NCI-H526 treated with DMSO at 0.1 percent for 48 hours (cell line): ENCODE results near the gene IL17B.

Source experiments
- DNase-seq: peaks from one replicate; lab custom pipeline; 2025; lab: John Stamatoyannopoulos, UW

The IL17B gene, protein sequence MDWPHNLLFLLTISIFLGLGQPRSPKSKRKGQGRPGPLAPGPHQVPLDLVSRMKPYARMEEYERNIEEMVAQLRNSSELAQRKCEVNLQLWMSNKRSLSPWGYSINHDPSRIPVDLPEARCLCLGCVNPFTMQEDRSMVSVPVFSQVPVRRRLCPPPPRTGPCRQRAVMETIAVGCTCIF

GRCh38 chr5:149379177-149379761 lies at the start of gene IL17B:
Gene IL17B (minus strand): TSS chr5:149379292. CDS start chr5:149379225, 67 bp downstream.
- DNase-seq = no peak

DNA sequence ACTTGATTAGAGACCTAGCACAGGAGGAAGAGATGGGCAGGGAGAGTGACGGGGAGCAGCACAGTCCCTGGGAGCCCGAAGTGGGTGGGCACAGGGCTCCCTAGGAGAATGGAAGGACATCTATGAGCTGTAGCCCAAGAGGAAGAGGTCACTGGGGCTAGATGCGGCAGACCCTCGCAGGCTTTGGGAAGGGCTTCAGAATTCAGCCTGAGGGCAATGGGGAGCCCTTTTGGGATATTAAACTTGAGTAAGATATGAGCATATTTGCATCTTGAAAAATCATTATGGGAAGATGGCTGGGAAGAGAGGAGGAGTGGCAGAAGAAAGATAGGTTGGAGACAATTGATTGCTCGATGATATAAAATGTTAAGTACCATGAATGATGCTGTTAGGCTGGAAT lies 48.9 kb upstream of the IL17B start:
- DNase-seq = no peak

GRCh38 chr5:149427374-149427773 lies 48.3 kb upstream of the IL17B start:
- DNase-seq = no peak

GRCh38 chr5:149426931-149427330 lies 47.8 kb upstream of the IL17B start:
- DNase-seq = no peak

DNA sequence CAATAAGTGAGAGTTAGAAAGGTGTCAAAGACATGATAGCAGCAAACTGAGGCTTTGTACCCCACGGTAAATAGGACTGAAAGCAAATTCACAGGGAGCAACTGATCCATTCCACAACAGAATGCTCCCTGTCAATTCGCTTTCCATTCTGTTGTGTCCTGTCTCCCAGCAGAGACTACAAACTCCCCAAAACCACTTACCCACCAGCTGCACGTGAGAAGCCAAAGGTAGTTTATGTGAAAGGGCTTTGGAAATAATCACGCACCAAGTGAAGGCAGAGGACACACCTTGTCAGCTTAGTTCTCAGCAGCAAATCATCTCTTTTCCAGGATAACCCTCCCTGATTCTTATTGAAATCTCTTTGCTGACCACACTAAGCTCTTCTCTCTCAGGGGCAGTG lies 46.6 kb upstream of the IL17B start:
- no peak for DNase-seq

- no peak for DNase-seq
Observed at GRCh38 chr5:149424371-149425315, 45.6 kb upstream of the IL17B start.

DNA sequence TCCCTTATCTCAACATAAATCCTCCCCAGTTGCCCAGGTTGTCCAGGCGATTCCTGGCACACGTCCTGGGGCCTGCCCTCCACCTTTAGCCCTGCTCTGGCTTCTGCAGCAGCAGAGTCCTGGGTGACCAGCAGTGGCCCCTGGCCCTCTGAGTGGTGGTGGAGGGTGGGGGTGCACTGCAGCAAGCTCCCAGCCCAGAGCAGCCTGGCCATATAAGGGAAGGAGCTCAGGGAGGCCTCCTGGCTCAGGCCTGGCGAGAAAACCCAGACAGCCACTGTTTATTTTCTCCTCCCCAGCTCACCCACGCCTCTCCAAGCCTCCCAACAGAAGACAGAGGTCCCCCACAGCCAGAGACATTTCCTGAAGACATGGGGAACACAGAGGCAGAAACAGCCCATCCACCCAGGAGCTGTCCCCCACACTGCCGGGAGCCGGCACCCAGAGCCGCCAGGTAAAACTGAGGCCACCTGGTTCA lies 44.7 kb upstream of the IL17B start:
- no peak for DNase-seq

- DNase-seq = no peak
Observed at GRCh38 chr5:149423049-149423793, 44.1 kb upstream of the IL17B start.

DNA sequence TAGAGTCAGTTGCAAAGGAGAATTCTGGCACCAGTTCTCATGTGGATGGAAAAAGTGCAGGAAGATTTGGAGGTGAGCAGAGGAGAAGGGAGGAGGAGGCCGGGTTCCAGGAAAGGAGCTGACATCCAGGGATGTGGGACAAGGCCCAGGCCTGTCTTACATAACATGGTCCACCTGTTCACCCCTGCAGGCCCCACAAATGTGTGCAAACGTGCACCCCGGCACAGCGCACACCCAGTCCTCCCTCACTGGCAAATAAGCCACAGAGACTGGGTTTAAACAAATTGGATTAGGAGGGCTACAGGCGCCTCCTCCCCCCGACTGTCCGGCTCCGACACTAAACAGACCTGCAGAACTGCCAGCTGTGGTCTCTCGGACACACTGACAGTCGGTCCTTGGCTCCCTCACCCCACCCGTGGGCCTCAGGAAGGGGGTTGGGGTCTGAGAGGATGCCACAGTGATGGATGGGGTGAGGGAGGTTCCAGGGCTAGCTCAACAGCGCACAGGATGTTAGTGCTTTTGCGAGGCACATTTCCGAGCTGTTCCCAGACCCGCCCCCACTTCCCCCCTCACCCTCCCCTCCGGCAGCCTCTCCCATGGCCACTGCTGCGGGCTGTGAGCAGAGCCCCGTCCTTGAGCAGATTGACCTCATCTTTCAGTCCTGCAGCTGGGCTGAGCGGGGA lies 43.4 kb upstream of the IL17B start:
- no peak for DNase-seq

- no peak for DNase-seq
Observed at GRCh38 chr5:149421834-149422233, 42.7 kb upstream of the IL17B start.

DNA sequence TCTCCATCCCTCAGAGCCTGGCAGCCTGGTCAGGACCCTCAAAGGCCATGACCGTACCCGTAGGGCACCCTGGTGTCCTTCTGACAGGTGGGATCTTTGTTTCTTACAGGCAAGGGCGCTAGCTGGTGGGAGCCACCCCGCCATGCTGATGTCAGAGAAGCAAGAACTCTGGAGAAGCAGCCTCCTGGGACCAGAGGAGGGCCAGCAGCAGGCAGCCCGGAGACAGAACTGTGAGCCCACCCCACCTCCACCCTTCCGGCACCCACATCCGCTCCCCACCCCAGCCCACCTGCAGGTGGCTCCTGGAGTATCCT lies 42.2 kb upstream of the IL17B start:
- no peak for DNase-seq

- no peak for DNase-seq
Observed at GRCh38 chr5:149420545-149421371, 41.7 kb upstream of the IL17B start.

DNA sequence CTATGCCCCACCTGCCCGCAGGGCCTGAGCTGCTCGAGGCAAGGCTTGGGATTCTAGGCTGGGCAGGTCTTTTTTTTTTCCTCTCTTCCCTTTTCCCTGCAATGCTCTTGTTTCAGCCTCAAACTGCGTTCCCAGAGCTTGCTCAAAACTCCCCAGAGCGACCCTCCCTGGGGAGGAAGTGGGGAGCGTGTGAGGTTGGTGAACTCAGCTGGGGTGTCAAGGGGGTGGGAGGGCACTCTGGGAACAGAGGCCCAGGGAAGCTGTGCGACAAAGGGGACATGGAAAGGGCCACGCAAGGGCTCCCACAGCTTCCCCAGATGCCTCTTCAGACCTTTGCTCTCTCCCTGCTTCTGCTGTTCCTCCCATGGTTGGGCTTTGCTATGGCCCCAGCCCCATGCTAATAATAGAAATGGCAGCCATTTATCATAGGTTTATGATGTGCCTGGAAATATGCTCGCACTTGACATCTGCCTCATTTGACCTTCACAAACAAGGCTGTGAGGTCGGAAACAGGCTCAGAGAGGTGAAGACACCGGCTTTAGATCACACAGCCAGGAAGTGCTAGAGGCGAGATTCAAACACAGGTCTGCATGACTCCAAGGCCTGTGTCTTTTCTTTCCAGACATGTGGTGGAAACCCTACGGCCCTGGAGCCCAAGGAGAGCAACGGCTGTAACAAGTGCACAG lies 40.9 kb upstream of the IL17B start:
- DNase-seq = no peak

GRCh38 chr5:149419532-149419858 lies 40.4 kb upstream of the IL17B start:
- no peak for DNase-seq

GRCh38 chr5:149418910-149419531 lies 39.9 kb upstream of the IL17B start:
- DNase-seq = no peak

- DNase-seq = no peak
Observed at GRCh38 chr5:149417711-149418368, 38.7 kb upstream of the IL17B start.

GRCh38 chr5:149416987-149417710 lies 38.1 kb upstream of the IL17B start:
- DNase-seq = no peak

GRCh38 chr5:149415066-149415967 lies 36.2 kb upstream of the IL17B start:
- no peak for DNase-seq
